ENCODE results near the gene PRCD. TPM values are rescaled to one million over a fixed set of nuclear protein-coding genes. Genes with fewer than 3 reads are reported as not detected.

PRCD gene
- total and polyA plus RNA-seq, 2 donors from 2014 or later: 2.2 TPM; not detected in 1

DNA sequence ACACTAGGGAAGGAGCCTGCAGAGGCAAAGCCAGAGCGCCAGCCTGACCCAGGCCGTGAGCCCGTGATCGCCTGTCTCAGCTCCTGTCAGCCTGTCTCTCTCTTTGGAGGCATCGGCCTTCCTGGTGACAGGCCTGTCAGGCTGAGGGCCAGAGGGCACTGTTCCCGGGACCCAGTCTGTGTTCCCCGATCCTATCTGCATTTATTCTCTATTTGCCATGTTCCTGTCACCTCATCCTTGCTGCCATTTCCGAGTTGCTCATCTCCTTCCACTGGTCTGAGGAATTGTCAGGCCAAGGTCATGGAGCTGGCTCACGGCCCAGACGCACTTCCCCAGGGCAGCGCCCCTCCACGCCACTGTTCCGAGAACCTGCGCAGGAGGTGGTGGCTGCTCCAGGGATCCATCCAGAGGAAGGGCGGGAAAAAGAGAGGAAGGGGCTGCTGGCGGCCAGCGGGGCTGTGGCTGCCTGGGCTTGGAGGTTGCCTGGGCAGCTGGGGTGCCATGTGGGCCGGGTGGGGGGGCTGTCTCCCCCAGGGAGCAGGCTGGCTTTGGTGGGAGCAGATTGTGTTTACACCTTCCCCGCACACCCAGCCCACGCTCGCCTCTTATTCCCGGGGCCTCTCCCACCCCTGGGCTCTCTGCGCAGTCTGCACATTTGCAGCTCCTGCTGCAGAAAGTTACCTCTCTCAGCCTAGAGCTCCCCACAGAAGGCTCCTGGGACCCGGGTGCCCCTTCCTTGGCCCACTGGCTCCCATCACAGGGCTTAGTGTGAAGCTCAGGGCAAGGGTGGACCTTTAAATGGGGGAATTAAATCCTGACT lies 4.9 kb downstream of the PRCD start:
- Histone ChIP-seq H3K9me3 (ENCODE audit: control insufficient read depth in 2 of 3, insufficient read depth in 1 of 3, low read length in 3 of 3) (peaks cover 0 to 2% (median 0%) of the 10 kb centered on the region in 3 donors), H3K36me3 (ENCODE audit: control insufficient read depth in 2 of 3, insufficient read depth in 3 of 3, low read length in 3 of 3) (no peaks in the 10 kb centered on the region), H3K27me3 (ENCODE audit: control insufficient read depth, insufficient read depth, low read length) (no peaks in the 10 kb centered on the region), H3K27ac (ENCODE audit: low read depth in 2 of 2, low read length in 2 of 2) (no peak overlapping the region), H3K4me3 (ENCODE audit: low read length in 3 of 3) (no peak overlapping the region), H3K9ac (ENCODE audit: low read length in 3 of 3) (no peak overlapping the region), H3K4me1 (ENCODE audit: control insufficient read depth in 2 of 3, insufficient read depth in 2 of 3, low read depth in 1 of 3, low read length in 3 of 3) (peaks cover 0 to 36% (median 20%) of the 10 kb centered on the region in 3 donors)
- intact Hi-C loops (cut with DNase I): no loop called here
- TF ChIP-seq, protein P1, sequence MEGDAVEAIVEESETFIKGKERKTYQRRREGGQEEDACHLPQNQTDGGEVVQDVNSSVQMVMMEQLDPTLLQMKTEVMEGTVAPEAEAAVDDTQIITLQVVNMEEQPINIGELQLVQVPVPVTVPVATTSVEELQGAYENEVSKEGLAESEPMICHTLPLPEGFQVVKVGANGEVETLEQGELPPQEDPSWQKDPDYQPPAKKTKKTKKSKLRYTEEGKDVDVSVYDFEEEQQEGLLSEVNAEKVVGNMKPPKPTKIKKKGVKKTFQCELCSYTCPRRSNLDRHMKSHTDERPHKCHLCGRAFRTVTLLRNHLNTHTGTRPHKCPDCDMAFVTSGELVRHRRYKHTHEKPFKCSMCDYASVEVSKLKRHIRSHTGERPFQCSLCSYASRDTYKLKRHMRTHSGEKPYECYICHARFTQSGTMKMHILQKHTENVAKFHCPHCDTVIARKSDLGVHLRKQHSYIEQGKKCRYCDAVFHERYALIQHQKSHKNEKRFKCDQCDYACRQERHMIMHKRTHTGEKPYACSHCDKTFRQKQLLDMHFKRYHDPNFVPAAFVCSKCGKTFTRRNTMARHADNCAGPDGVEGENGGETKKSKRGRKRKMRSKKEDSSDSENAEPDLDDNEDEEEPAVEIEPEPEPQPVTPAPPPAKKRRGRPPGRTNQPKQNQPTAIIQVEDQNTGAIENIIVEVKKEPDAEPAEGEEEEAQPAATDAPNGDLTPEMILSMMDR (IDR thresholded peaks at IDR 0.05; ENCODE audit: borderline replicate concordance, extremely low read depth, insufficient read depth): no peak
- FAIRE-seq: no peak
- DNase-seq: peak in 2 of 5 donors; percentile 59 to 73

DNA sequence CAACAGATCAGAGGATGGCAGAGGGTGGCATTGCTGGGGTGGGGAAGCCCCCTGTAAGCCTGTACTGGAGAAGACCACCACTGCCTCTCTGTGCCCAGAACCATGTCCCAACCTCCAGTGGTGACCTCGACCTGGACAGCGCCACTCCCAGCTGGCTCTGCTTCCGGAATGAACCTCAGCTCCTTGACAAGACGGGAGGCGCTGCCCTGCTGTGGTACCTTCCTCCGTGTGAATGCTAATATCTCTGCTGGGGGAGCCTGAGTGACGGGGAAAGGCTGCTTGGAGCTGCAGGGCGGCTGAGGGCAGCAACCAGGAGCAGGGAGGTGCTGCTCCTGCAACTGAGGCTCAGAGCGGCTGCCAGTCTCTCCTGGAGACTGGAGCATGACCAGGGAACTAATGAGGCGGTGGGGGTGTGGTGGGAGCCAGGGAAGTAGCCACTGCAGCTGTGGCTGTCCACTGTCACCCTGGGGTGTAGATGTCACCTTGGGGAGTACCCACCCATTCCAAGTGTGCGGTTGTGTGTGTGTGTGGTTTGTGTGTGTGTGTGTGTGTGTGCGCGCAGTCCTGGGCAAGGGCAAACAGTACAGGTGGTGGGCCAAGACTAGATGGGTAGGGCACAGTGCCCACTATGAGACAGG lies 6.2 kb downstream of the PRCD start:
- intact Hi-C loops (cut with DNase I): no loop called here
- Histone ChIP-seq H3K27me3 (ENCODE audit: control insufficient read depth, insufficient read depth, low read length) (no peaks in the 10 kb centered on the region), H3K9ac (ENCODE audit: low read length in 3 of 3) (no peak overlapping the region), H3K36me3 (ENCODE audit: control insufficient read depth in 2 of 3, insufficient read depth in 3 of 3, low read length in 3 of 3) (no peaks in the 10 kb centered on the region), H3K27ac (ENCODE audit: low read depth in 2 of 2, low read length in 2 of 2) (peak overlapping the region; percentile 5 to 29), H3K4me1 (ENCODE audit: control insufficient read depth in 2 of 3, insufficient read depth in 2 of 3, low read depth in 1 of 3, low read length in 3 of 3) (peaks cover 0 to 33% (median 17%) of the 10 kb centered on the region in 3 donors), H3K9me3 (ENCODE audit: control insufficient read depth in 2 of 3, insufficient read depth in 1 of 3, low read length in 3 of 3) (peaks cover 0 to 2% (median 0%) of the 10 kb centered on the region in 3 donors), H3K4me3 (ENCODE audit: low read length in 3 of 3) (no peak overlapping the region)
- DNase-seq (peak; percentile 61 to 74 (median 66)), FAIRE-seq (no peak)
- TF ChIP-seq, protein P1 (IDR thresholded peaks at IDR 0.05; ENCODE audit: borderline replicate concordance, extremely low read depth, insufficient read depth): no peak

DNA sequence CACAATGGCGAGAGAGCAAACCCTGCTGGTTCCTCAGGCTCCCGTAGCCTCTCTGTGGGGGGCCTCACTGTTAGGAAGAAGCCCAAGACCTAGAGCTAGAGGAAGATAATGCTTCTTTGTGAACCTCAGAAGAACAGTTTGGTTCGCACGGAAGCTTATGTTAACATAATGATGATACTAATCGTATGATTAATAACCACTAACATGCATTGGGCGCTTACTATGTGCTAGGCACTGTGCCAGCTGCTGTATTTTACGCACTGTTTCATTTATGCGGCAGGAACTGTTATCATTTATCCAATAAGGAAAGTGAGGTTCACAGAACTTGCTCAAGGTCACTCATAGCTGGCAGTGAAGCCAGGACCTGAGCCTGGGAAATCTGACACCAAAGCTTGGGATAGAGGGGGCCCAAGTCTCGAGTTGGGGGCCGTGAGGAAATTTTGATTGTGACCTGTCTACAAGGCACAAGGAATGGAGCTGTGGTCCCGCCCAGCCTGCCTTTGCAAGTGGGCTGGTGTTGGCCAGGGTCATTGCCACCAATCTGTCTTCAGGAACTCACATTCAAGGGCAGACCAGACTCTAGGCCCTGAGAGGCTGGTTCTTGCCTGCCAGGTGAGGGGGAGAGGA lies 6.8 kb downstream of the PRCD start:
- Histone ChIP-seq H3K9me3 (ENCODE audit: control insufficient read depth in 2 of 3, insufficient read depth in 1 of 3, low read length in 3 of 3) (peaks cover 0 to 2% (median 0%) of the 10 kb centered on the region in 3 donors), H3K4me1 (ENCODE audit: control insufficient read depth in 2 of 3, insufficient read depth in 2 of 3, low read depth in 1 of 3, low read length in 3 of 3) (peaks cover 0 to 29% (median 17%) of the 10 kb centered on the region in 3 donors), H3K27me3 (ENCODE audit: control insufficient read depth, insufficient read depth, low read length) (no peaks in the 10 kb centered on the region), H3K27ac (ENCODE audit: low read depth in 2 of 2, low read length in 2 of 2) (peak overlapping the region; percentile 51 to 64), H3K4me3 (ENCODE audit: low read length in 3 of 3) (no peak overlapping the region), H3K36me3 (ENCODE audit: control insufficient read depth in 2 of 3, insufficient read depth in 3 of 3, low read length in 3 of 3) (no peaks in the 10 kb centered on the region), H3K9ac (ENCODE audit: low read length in 3 of 3) (no peak overlapping the region)
- intact Hi-C loops (cut with DNase I): no loop called here
- DNase-seq: peak in 1 of 5 donors; percentile 59
- FAIRE-seq: no peak
- TF ChIP-seq, protein P1 (IDR thresholded peaks at IDR 0.05; ENCODE audit: borderline replicate concordance, extremely low read depth, insufficient read depth): no peak
